ENCODE measurements around the gene OR4M1. TPM values are rescaled to one million over a fixed set of nuclear protein-coding genes. Genes with fewer than 3 reads are reported as not detected.
"Not testable (repeated sequence)": the region's sequence is repeated elsewhere in the genome, so short reads cannot be mapped to it uniquely, and the experiment has no call there.

The OR4M1 gene, protein sequence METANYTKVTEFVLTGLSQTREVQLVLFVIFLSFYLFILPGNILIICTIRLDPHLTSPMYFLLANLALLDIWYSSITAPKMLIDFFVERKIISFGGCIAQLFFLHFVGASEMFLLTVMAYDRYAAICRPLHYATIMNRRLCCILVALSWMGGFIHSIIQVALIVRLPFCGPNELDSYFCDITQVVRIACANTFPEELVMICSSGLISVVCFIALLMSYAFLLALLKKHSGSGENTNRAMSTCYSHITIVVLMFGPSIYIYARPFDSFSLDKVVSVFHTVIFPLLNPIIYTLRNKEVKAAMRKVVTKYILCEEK
- not detected for polyA plus RNA-seq (2013, experiment 1 of 2)
- polyA plus RNA-seq (2013, experiment 2 of 2) = not detected

DNA sequence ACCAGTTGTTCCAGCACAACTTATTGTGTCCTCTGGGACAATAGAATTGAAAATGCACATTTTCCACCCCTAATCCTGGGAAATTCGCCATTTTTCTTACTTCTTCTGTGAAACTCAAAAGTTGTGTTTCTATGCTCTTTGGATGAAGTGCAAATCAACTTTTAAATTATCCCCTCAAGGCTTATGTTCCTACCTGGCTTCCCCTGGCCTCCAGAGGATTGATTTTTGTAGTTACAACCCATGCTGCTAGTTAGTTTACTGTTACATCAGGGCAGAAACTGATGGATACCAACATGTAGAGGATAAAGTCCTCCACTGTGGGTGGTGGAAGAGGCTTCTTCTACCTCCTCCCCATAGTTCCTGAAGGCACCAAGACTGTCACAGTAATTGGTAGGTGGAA is at the start of gene OR4M1:
Gene OR4M1 (plus strand): TSS at position 301 of the 400 bp plus-strand sequence. CDS start 6,819 bp downstream, outside the sequence.
- H3K4me2 ChIP-seq (ENCODE audit: low read length, poor library complexity, severe bottlenecking); H3K4me1 ChIP-seq (ENCODE audit: control insufficient read depth, insufficient read depth, low read depth, low read length); H3K18ac ChIP-seq (ENCODE audit: low read depth in 1 of 2, low read length in 2 of 2); H4K91ac ChIP-seq (ENCODE audit: low read length); H2AFZ ChIP-seq (ENCODE audit: low read depth, low read length); H2BK15ac ChIP-seq (ENCODE audit: low read depth, poor library complexity, severe bottlenecking); H3K27me3 ChIP-seq (ENCODE audit: control insufficient read depth in 1 of 2, insufficient read depth in 1 of 2, low read length in 2 of 2); H3K36me3 ChIP-seq (ENCODE audit: control insufficient read depth in 1 of 2, insufficient read depth in 2 of 2, low read depth in 1 of 2, low read length in 2 of 2); H3K14ac ChIP-seq (ENCODE audit: low read length in 2 of 2); H3K79me1 ChIP-seq (replicated peaks; ENCODE audit: low read length, poor library complexity, severe bottlenecking); H2BK120ac ChIP-seq (ENCODE audit: low read depth, low read length); H3K4ac ChIP-seq (ENCODE audit: low read depth in 1 of 2, low read length in 2 of 2); DNase-seq; H3K23ac ChIP-seq (ENCODE audit: low read length in 2 of 2); H3K4me3 ChIP-seq (ENCODE audit: insufficient read depth in 1 of 2, low read depth in 1 of 2, low read length in 2 of 2); H4K8ac ChIP-seq (ENCODE audit: low read length); H3K9ac ChIP-seq (ENCODE audit: low read length); H3K27ac ChIP-seq (ENCODE audit: low read length, poor library complexity, severe bottlenecking); H2AK5ac ChIP-seq (ENCODE audit: low read length, severe bottlenecking); H2BK12ac ChIP-seq (ENCODE audit: low read length in 2 of 2): not testable (repeated sequence)
- H2BK5ac ChIP-seq (ENCODE audit: low read depth, low read length, poor library complexity, severe bottlenecking) = peak within 1 kb of the TSS; percentile 44
- no CpG with 5 or more reads among the region's 1 CpG for WGBS
- peaks cover 16% of the 10 kb centered on the region for H3K9me3 ChIP-seq (ENCODE audit: control insufficient read depth, low read length)

DNA sequence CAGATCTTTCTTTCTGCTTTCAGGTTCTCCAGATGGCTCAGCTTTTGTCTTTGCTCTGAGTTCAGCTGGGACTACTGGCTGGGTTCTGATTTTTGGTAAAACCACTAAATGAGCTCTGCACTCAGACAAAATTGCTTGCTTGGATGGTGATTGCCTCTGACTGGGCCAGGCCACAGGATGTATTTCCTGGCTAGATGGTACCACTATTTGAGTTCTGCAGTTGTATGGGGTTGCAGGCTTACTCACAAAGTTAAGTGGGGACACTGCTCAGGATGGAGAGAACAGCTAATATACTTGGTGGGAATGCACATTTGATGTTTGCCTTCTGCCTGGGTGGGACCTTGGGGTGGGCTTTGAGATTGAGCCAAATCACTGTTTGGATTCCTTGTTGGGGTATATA is 43.9 kb upstream of the OR4M1 start:
- Histone ChIP-seq H3K27me3 (ENCODE audit: control insufficient read depth in 1 of 2, insufficient read depth in 1 of 2, low read length in 2 of 2) (no peaks in the 10 kb centered on the region), H4K91ac (ENCODE audit: low read length) (no peak overlapping the region), H3K4me1 (ENCODE audit: control insufficient read depth, insufficient read depth, low read depth, low read length) (no peaks in the 10 kb centered on the region)

DNA sequence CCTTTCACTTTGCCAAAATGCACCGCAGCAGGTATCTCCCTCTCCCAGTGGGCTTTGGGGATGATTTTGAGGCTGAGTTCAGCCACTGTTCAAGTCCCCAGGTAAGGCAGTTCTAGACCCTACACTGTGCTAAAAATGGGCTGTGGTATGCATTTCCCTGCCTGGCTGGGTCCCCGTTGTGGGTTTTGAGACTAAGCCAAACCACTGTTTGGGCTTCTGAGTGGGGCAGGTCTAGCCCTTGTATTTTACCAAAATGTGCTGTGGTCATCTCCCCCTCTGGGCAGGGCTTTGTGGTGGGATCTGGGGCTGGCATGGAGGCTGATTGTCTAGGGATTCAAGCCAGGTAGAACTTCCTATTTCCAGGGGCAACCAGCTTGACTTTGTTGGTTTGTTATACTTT is 43.5 kb upstream of the OR4M1 start:
- no peak overlapping the region for H2BK15ac ChIP-seq (ENCODE audit: low read depth, poor library complexity, severe bottlenecking)
- no peak overlapping the region for H4K91ac ChIP-seq (ENCODE audit: low read length)
- H3K4me2 ChIP-seq (ENCODE audit: low read length, poor library complexity, severe bottlenecking) = no peak overlapping the region
- no peak overlapping the region for H3K14ac ChIP-seq (ENCODE audit: low read length in 2 of 2)
- H3K79me1 ChIP-seq (replicated peaks; ENCODE audit: low read length, poor library complexity, severe bottlenecking) = no peaks in the 10 kb centered on the region
- H3K4me1 ChIP-seq (ENCODE audit: control insufficient read depth, insufficient read depth, low read depth, low read length) = no peaks in the 10 kb centered on the region
- H3K9ac ChIP-seq (ENCODE audit: low read length) = no peak overlapping the region
- H2AFZ ChIP-seq (ENCODE audit: low read depth, low read length) = no peak overlapping the region
- H3K36me3 ChIP-seq (ENCODE audit: control insufficient read depth in 1 of 2, insufficient read depth in 2 of 2, low read depth in 1 of 2, low read length in 2 of 2) = no peaks in the 10 kb centered on the region
- no peak overlapping the region for H3K4ac ChIP-seq (ENCODE audit: low read depth in 1 of 2, low read length in 2 of 2)
- no peak overlapping the region for H2BK12ac ChIP-seq (ENCODE audit: low read length in 2 of 2)
- no peak overlapping the region for H4K8ac ChIP-seq (ENCODE audit: low read length)
- H3K18ac ChIP-seq (ENCODE audit: low read depth in 1 of 2, low read length in 2 of 2) = no peak overlapping the region
- no peak overlapping the region for H2BK120ac ChIP-seq (ENCODE audit: low read depth, low read length)
- H3K23ac ChIP-seq (ENCODE audit: low read length in 2 of 2) = no peak overlapping the region
- H3K9me3 ChIP-seq (ENCODE audit: control insufficient read depth, low read length) = peaks cover 19% of the 10 kb centered on the region
- 62% methylated on average over 2 of the region's 2 CpGs for WGBS
- DNase-seq = no peak
- no peaks in the 10 kb centered on the region for H3K27me3 ChIP-seq (ENCODE audit: control insufficient read depth in 1 of 2, insufficient read depth in 1 of 2, low read length in 2 of 2)
- H3K27ac ChIP-seq (ENCODE audit: low read length, poor library complexity, severe bottlenecking) = no peak overlapping the region
- H2BK5ac ChIP-seq (ENCODE audit: low read depth, low read length, poor library complexity, severe bottlenecking) = no peak overlapping the region
- H3K4me3 ChIP-seq (ENCODE audit: insufficient read depth in 1 of 2, low read depth in 1 of 2, low read length in 2 of 2) = no peak overlapping the region
- no peak overlapping the region for H2AK5ac ChIP-seq (ENCODE audit: low read length, severe bottlenecking)

More for the DNA sequence above, 43.9 kb upstream of the OR4M1 start:
- H2BK15ac ChIP-seq (ENCODE audit: low read depth, poor library complexity, severe bottlenecking) = no peak overlapping the region
- no peak overlapping the region for H3K4me3 ChIP-seq (ENCODE audit: insufficient read depth in 1 of 2, low read depth in 1 of 2, low read length in 2 of 2)
- H2AFZ ChIP-seq (ENCODE audit: low read depth, low read length) = no peak overlapping the region
- H2AK5ac ChIP-seq (ENCODE audit: low read length, severe bottlenecking) = no peak overlapping the region
- H3K14ac ChIP-seq (ENCODE audit: low read length in 2 of 2) = no peak overlapping the region
- no peak overlapping the region for H3K27ac ChIP-seq (ENCODE audit: low read length, poor library complexity, severe bottlenecking)
- H3K9me3 ChIP-seq (ENCODE audit: control insufficient read depth, low read length) = peaks cover 19% of the 10 kb centered on the region
- H3K23ac ChIP-seq (ENCODE audit: low read length in 2 of 2) = no peak overlapping the region
- no peaks in the 10 kb centered on the region for H3K36me3 ChIP-seq (ENCODE audit: control insufficient read depth in 1 of 2, insufficient read depth in 2 of 2, low read depth in 1 of 2, low read length in 2 of 2)
- H3K4ac ChIP-seq (ENCODE audit: low read depth in 1 of 2, low read length in 2 of 2) = no peak overlapping the region
- no peaks in the 10 kb centered on the region for H3K79me1 ChIP-seq (replicated peaks; ENCODE audit: low read length, poor library complexity, severe bottlenecking)
- no peak overlapping the region for H2BK12ac ChIP-seq (ENCODE audit: low read length in 2 of 2)
- no peak overlapping the region for H2BK5ac ChIP-seq (ENCODE audit: low read depth, low read length, poor library complexity, severe bottlenecking)
- no peak overlapping the region for H3K9ac ChIP-seq (ENCODE audit: low read length)
- no peak overlapping the region for H3K18ac ChIP-seq (ENCODE audit: low read depth in 1 of 2, low read length in 2 of 2)
- DNase-seq = no peak
- H2BK120ac ChIP-seq (ENCODE audit: low read depth, low read length) = no peak overlapping the region
- H4K8ac ChIP-seq (ENCODE audit: low read length) = no peak overlapping the region
- no peak overlapping the region for H3K4me2 ChIP-seq (ENCODE audit: low read length, poor library complexity, severe bottlenecking)

DNA sequence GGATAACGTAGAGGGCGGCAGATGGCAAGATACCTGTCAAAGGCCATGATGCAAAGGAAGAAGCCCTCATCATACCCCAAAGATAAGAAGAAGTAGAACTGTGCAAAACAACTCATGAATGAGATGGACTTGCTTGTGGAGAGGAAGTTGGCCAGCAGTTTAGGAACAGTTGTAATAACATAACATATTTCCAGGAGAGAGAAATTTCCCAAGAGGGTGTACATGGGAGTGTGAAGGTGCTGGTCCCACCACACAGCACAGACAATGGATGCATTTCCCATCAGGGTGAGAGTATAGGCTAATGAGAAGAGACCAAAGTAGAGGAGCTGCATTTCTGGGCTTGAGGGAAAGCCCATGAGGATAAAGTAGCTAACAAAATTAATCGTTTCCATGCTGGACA is 39.4 kb upstream of the OR4M1 start:
- H3K23ac ChIP-seq (ENCODE audit: low read length in 2 of 2); H3K14ac ChIP-seq (ENCODE audit: low read length in 2 of 2); H3K4ac ChIP-seq (ENCODE audit: low read depth in 1 of 2, low read length in 2 of 2); H3K27me3 ChIP-seq (ENCODE audit: control insufficient read depth in 1 of 2, insufficient read depth in 1 of 2, low read length in 2 of 2); H3K27ac ChIP-seq (ENCODE audit: low read length, poor library complexity, severe bottlenecking); H2BK5ac ChIP-seq (ENCODE audit: low read depth, low read length, poor library complexity, severe bottlenecking); H2AFZ ChIP-seq (ENCODE audit: low read depth, low read length); H3K4me1 ChIP-seq (ENCODE audit: control insufficient read depth, insufficient read depth, low read depth, low read length); H3K36me3 ChIP-seq (ENCODE audit: control insufficient read depth in 1 of 2, insufficient read depth in 2 of 2, low read depth in 1 of 2, low read length in 2 of 2); H3K4me3 ChIP-seq (ENCODE audit: insufficient read depth in 1 of 2, low read depth in 1 of 2, low read length in 2 of 2); H3K4me2 ChIP-seq (ENCODE audit: low read length, poor library complexity, severe bottlenecking); H2BK15ac ChIP-seq (ENCODE audit: low read depth, poor library complexity, severe bottlenecking); H3K18ac ChIP-seq (ENCODE audit: low read depth in 1 of 2, low read length in 2 of 2); H3K9ac ChIP-seq (ENCODE audit: low read length); DNase-seq; H4K8ac ChIP-seq (ENCODE audit: low read length); H2AK5ac ChIP-seq (ENCODE audit: low read length, severe bottlenecking); H4K91ac ChIP-seq (ENCODE audit: low read length); H3K79me1 ChIP-seq (replicated peaks; ENCODE audit: low read length, poor library complexity, severe bottlenecking); H2BK12ac ChIP-seq (ENCODE audit: low read length in 2 of 2); H2BK120ac ChIP-seq (ENCODE audit: low read depth, low read length): not testable (repeated sequence)
- H3K9me3 ChIP-seq (ENCODE audit: control insufficient read depth, low read length) = peaks cover 12% of the 10 kb centered on the region
- WGBS = 96% methylated on average over 2 of the region's 3 CpGs
